ENCODE results near the gene KLHL30. TPM values are rescaled to one million over a fixed set of nuclear protein-coding genes. Genes with fewer than 3 reads are reported as not detected.
A peak's percentile ranks its signal among the peaks of the same experiment; 100 is the strongest.

The KLHL30 gene
- total RNA-seq, 4 donors from 2014 or later: 0.20 to 0.67 (median 0.38) TPM

DNA sequence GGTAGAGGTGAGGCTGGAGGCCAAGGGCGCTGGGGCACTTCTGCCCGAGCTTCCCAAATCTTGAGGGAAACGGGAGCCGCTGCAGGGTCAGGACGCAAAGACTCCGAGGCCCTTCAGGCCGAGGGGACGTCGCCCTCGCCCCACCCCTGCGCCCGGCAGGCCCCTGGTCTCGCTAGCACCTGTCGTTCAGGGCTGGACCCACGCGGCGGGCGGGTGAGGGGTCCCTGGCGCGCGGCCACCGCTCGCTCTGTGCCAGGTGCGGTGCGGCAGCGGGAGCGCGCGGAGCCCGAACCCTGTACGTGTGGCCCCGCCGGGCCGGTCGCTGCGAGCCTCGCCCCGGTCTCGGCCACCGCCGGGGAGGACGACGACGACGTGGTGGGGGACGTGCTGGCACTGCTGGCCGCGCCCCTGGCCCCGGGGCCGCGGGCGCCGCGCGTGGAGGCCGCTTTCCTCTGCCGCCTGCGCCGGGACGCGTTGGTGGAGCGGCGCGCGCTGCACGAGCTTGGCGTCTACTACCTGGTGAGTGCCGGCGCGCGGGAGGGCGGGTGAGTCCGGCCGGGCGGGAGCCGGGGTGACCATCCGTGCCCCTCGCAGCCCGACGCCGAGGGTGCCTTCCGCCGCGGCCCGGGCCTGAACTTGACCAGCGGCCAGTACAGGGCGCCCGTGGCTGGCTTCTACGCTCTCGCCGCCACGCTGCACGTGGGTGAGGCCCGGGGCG is 25.2 kb downstream of the KLHL30 start:
- peak; percentile 78 to 84 for DNase-seq
- Histone ChIP-seq H3K27ac (peak overlapping the region in 1 of 3 donors; percentile 47), H3K9me3 (no peaks in the 10 kb centered on the region), H3K4me1 (peaks cover 44 to 75% of the 10 kb centered on the region in 2 donors), H3K4me3 (replicated peaks in 1 of 3) (peak overlapping the region in 1 of 3 donors; percentile 19), H3K27me3 (no peaks in the 10 kb centered on the region), H3K36me3 (no peaks in the 10 kb centered on the region)
- WGBS, 2 donors: 0 to 2% methylated on average over 4 to 8 of the region's 95 CpGs
- TF ChIP-seq, protein P1, sequence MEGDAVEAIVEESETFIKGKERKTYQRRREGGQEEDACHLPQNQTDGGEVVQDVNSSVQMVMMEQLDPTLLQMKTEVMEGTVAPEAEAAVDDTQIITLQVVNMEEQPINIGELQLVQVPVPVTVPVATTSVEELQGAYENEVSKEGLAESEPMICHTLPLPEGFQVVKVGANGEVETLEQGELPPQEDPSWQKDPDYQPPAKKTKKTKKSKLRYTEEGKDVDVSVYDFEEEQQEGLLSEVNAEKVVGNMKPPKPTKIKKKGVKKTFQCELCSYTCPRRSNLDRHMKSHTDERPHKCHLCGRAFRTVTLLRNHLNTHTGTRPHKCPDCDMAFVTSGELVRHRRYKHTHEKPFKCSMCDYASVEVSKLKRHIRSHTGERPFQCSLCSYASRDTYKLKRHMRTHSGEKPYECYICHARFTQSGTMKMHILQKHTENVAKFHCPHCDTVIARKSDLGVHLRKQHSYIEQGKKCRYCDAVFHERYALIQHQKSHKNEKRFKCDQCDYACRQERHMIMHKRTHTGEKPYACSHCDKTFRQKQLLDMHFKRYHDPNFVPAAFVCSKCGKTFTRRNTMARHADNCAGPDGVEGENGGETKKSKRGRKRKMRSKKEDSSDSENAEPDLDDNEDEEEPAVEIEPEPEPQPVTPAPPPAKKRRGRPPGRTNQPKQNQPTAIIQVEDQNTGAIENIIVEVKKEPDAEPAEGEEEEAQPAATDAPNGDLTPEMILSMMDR (IDR thresholded peaks at IDR 0.05): no peak
- no peak for TF ChIP-seq POLR2A (IDR thresholded peaks at IDR 0.05)
- intact Hi-C loops (cut with DNase I): no loop called here

DNA sequence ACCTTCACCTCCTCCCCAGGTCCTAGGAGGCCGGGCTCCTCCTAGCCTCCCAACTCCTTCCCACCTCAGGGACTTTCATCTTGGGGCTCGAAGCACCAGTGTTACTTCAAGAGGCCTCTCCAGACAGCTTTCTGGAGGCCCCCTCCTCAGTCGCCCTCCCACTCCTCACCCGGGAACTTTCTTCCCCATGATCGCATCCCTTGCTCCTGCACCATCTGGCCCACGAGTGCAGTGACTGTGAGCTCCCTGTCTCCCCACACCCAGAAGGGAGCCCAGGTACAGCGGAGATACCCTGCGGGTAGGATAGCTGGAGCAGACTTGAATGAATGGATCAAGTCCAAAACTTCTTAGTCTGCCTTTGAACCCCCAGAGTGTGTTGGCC is 26.4 kb downstream of the KLHL30 start:
- no peaks in the 10 kb centered on the region for H3K27me3 ChIP-seq
- peaks cover 51 to 80% of the 10 kb centered on the region in 2 donors for H3K4me1 ChIP-seq
- H3K9me3 ChIP-seq: no peaks in the 10 kb centered on the region
- 93 to 96% methylated on average over 8 of the region's 8 CpGs for WGBS, 2 donors
- H3K4me3 ChIP-seq (replicated peaks in 1 of 3): no peak overlapping the region
- DNase-seq: no peak
- intact Hi-C loops (cut with DNase I): no loop called here
- no peak for TF ChIP-seq POLR2A (IDR thresholded peaks at IDR 0.05)
- TF ChIP-seq, protein P1 (IDR thresholded peaks at IDR 0.05): no peak
- peak overlapping the region in 1 of 3 donors; percentile 78 for H3K27ac ChIP-seq
- H3K36me3 ChIP-seq: no peaks in the 10 kb centered on the region

DNA sequence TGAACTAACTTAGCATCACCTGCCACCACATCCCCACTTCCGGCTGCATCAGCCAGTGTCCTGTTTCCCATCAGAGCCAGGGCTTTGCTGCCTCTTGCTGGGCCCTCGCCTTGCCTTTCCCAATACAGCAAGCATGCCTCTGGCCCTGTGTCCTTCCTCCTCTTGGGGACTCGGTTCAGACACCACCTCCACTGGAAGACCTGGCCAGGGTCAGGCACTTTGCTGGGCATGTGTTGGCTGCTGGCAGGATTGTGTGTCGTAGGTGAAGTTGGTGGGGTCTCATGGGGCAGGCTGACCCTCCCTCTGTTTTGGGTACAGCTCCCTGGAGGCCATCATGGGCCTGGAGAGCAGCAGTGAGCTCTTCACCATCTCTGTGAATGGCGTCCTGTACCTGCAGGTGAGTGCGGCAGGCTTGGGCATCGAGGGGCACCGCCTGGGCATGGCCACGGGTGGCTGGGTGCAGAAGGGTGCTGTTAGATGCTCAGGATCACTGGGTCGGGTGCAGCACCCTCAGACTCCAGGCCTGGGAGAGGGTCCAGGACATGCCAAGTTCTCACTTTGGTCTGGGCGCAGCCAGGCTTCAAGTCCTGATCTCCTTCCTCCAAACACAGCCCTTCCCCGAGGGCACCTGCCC is 26.9 kb downstream of the KLHL30 start:
- Histone ChIP-seq H3K9me3 (no peaks in the 10 kb centered on the region), H3K4me3 (replicated peaks in 1 of 3) (no peak overlapping the region), H3K36me3 (peaks cover 0 to 2% of the 10 kb centered on the region in 2 donors), H3K27me3 (no peaks in the 10 kb centered on the region), H3K4me1 (peaks cover 56 to 85% of the 10 kb centered on the region in 2 donors), H3K27ac (peak overlapping the region; percentile 36 to 78 (median 67))
- no peak for TF ChIP-seq POLR2A (IDR thresholded peaks at IDR 0.05)
- TF ChIP-seq, protein P1 (IDR thresholded peaks at IDR 0.05): no peak
- 54 to 61% methylated on average over 6 to 8 of the region's 12 CpGs for WGBS, 2 donors
- DNase-seq: peak; percentile 79 to 89
- intact Hi-C loops (cut with DNase I): no loop called here

DNA sequence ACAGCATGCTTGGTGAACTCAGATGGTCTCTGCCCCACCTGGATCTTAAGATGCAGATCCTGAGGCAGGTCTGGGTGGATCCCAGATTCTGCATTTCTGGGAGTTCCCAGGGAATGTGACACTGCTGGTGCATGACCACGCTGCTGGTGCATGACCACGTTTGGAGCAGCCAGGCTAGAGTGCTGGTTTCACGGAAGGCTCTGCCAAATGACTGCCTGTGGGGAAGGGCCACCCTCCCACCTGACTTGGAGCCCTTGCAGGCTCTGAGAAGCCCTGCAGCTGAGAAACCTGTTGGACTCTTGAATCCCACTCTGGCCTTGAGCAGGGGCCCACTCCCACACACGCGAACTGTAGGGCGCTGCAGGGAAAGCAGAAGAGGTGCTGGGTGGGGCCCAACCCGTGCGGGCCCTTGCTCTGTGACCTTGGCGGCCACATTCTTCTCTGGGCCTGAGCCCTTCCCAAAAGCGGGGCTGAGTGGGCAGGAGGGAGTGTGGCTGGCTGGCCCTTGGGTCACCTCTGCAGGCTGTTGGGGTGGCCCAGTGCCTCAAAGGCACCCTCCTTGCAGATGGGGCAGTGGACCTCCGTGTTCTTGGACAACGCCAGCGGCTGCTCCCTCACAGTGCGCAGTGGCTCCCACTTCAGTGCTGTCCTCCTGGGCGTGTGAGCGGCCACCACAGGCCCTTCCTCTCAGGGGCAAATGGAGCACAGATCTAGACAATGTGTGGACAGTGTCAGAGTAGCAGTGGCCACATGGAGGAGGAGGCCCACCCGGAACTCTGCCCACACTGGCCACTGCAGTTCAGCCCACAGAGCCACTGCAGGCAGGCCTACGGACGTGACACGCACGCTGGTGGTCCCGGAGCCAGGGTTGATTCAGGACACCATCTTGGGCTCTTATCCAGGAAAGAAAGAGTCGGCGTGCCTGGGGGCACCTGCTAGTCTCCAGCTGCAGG is 28.2 kb downstream of the KLHL30 start:
- intact Hi-C loops (cut with DNase I): no loop called here
- no peak for TF ChIP-seq POLR2A (IDR thresholded peaks at IDR 0.05)
- TF ChIP-seq, protein P1 (IDR thresholded peaks at IDR 0.05): peak in 1 of 6 experiments; percentile 4
- Histone ChIP-seq H3K9me3 (no peaks in the 10 kb centered on the region), H3K4me1 (peaks cover 64 to 94% of the 10 kb centered on the region in 2 donors), H3K4me3 (replicated peaks in 1 of 3) (no peak overlapping the region), H3K27me3 (no peaks in the 10 kb centered on the region), H3K27ac (peak overlapping the region; percentile 66 to 78 (median 67)), H3K36me3 (peaks cover 3 to 11% of the 10 kb centered on the region in 2 donors)
- DNase-seq: peak; percentile 86 to 94
- WGBS, 2 donors: 54 to 70% methylated on average over 4 to 13 of the region's 24 CpGs
